DOHH2 (cell line): ENCODE results near the gene ATP5MC2.
"Not testable (repeated sequence)": the region's sequence is repeated elsewhere in the genome, so short reads cannot be mapped to it uniquely, and the experiment has no call there.

Source experiments
- H3F3A ChIP-seq: fragments of 200-600 bp; sonication (generic), shearing (Covaris generic); 2 replicates; pipeline ENCODE4 v1.6.0; 2016; ENCODE audit warnings: antibody characterized with exemption, mild to moderate bottlenecking; ENCODE audit not compliant: control insufficient read depth, insufficient read depth
- H3K27ac ChIP-seq: fragments of 200-600 bp; sonication (generic); 2 replicates; pipeline ENCODE4 v1.5.1; 2014; ENCODE audit warnings: low read depth, mild to moderate bottlenecking, low read length, moderate library complexity
- H3K27me3 ChIP-seq: fragments of 200-600 bp; sonication (generic); 2 replicates; pipeline ENCODE4 v1.6.1; 2014; ENCODE audit warnings: mild to moderate bottlenecking, low read length, mixed read lengths; ENCODE audit not compliant: control insufficient read depth
- H3K36me3 ChIP-seq: fragments of 200-600 bp; sonication (generic); 2 replicates; pipeline ENCODE4 v1.6.1; 2014; ENCODE audit warnings: mild to moderate bottlenecking, low read length, moderate library complexity, mixed read lengths; ENCODE audit not compliant: control insufficient read depth
- H3K4me1 ChIP-seq: fragments of 200-600 bp; sonication (generic); 2 replicates; pipeline ENCODE4 v1.6.1; 2014; ENCODE audit warnings: mild to moderate bottlenecking, low read length, mixed read lengths; ENCODE audit not compliant: control insufficient read depth
- H3K4me2 ChIP-seq: fragments of 200-600 bp; sonication (generic); 2 replicates; pipeline ENCODE4 v1.6.0; 2014; ENCODE audit warnings: mild to moderate bottlenecking, low read length, moderate library complexity
- H3K4me3 ChIP-seq: fragments of 200-600 bp; sonication (generic); 2 replicates; pipeline ENCODE4 v1.5.1; 2014; ENCODE audit warnings: mild to moderate bottlenecking, low read length, mixed read lengths
- H3K79me2 ChIP-seq: fragments of 200-600 bp; sonication (generic); 2 replicates; pipeline ENCODE4 v1.6.1; 2014; ENCODE audit warnings: mild to moderate bottlenecking, low read length, mixed read lengths; ENCODE audit not compliant: control insufficient read depth
- H3K9me2 ChIP-seq: fragments of 200-600 bp; sonication (generic); replicated peaks from 2 replicates; pipeline ENCODE4 v1.6.1; 2014; ENCODE audit warnings: mild to moderate bottlenecking, low read length, mixed read lengths; ENCODE audit not compliant: control insufficient read depth
- H3K9me3 ChIP-seq: fragments of 200-600 bp; sonication (generic); 2 replicates; pipeline ENCODE4 v1.6.1; 2014; ENCODE audit warnings: antibody characterized with exemption, low read length, mixed read lengths; ENCODE audit not compliant: control insufficient read depth, insufficient read depth
- H4K20me1 ChIP-seq: fragments of 200-600 bp; sonication (generic); 2 replicates; pipeline ENCODE4 v1.6.0; 2014; ENCODE audit warnings: low read depth, mild to moderate bottlenecking, antibody characterized with exemption, low read length, moderate library complexity; ENCODE audit not compliant: control insufficient read depth, insufficient read depth
- EZH2phosphoT487 ChIP-seq: fragments of 200-600 bp; sonication (generic); IDR thresholded peaks from 2 replicates; pipeline ENCODE4 v1.6.1; 2017; ENCODE audit warnings: borderline replicate concordance, mild to moderate bottlenecking, antibody characterized with exemption, low read length, moderate library complexity, mixed read lengths
- TF ChIP-seq, protein P1 (sequence below): fragments of 200-600 bp; sonication (generic); IDR thresholded peaks from one replicate; pipeline ENCODE4 v1.5.1; 2014; ENCODE audit warnings: antibody characterized with exemption, mild to moderate bottlenecking, low read depth, low read length; ENCODE audit not compliant: poor library complexity, severe bottlenecking

Gene ATP5MC2

GRCh38 chr12:53684654-53685220 lies 8.9 kb upstream of the ATP5MC2 start:
- H3K4me2 ChIP-seq, result no peak overlapping the region
- H3K27ac ChIP-seq, result no peak overlapping the region
- no peaks in the 10 kb centered on the region for H3K4me1 ChIP-seq
- H3K9me2 ChIP-seq, result no peaks in the 10 kb centered on the region
- no peaks in the 10 kb centered on the region for H3K27me3 ChIP-seq
- H3F3A ChIP-seq, result no peaks in the 10 kb centered on the region
- no peak overlapping the region for H3K4me3 ChIP-seq
- TF ChIP-seq, protein P1, sequence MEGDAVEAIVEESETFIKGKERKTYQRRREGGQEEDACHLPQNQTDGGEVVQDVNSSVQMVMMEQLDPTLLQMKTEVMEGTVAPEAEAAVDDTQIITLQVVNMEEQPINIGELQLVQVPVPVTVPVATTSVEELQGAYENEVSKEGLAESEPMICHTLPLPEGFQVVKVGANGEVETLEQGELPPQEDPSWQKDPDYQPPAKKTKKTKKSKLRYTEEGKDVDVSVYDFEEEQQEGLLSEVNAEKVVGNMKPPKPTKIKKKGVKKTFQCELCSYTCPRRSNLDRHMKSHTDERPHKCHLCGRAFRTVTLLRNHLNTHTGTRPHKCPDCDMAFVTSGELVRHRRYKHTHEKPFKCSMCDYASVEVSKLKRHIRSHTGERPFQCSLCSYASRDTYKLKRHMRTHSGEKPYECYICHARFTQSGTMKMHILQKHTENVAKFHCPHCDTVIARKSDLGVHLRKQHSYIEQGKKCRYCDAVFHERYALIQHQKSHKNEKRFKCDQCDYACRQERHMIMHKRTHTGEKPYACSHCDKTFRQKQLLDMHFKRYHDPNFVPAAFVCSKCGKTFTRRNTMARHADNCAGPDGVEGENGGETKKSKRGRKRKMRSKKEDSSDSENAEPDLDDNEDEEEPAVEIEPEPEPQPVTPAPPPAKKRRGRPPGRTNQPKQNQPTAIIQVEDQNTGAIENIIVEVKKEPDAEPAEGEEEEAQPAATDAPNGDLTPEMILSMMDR, result no peak
- no peak for TF ChIP-seq EZH2phosphoT487
- H3K9me3 ChIP-seq, result no peaks in the 10 kb centered on the region
- no peaks in the 10 kb centered on the region for H3K79me2 ChIP-seq
- no peaks in the 10 kb centered on the region for H4K20me1 ChIP-seq
- H3K36me3 ChIP-seq, result no peaks in the 10 kb centered on the region

DNA sequence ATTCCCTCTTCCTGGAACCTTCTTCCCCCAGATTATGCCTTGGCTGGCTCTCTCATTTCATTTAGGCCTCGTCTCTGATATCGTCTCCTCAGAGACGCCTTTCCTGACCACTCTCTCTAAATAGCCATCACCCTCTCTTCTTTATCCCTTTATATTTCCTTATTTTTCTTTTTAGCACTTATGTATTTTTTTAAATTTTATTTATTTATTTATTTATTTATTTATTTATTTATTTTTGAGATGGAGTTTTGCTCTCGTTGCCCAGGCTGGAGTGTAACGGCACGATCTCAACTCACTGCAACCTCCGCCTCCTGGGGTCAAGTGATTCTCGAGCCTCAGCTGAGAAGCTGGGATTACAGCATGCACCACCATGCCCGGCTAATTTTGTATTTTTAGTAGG lies 8.1 kb upstream of the ATP5MC2 start:
- Histone ChIP-seq H3K4me1 (no peaks in the 10 kb centered on the region), H3K9me2 (no peaks in the 10 kb centered on the region), H3K36me3 (no peaks in the 10 kb centered on the region), H3K79me2 (no peaks in the 10 kb centered on the region), H3K4me2 (no peak overlapping the region), H3K4me3 (no peak overlapping the region), H3K27ac (no peak overlapping the region), H3K27me3 (peaks cover 7% of the 10 kb centered on the region), H4K20me1 (no peaks in the 10 kb centered on the region), H3K9me3 (no peaks in the 10 kb centered on the region), H3F3A (no peaks in the 10 kb centered on the region)
- TF ChIP-seq, protein P1, result no peak
- TF ChIP-seq EZH2phosphoT487, result no peak

DNA sequence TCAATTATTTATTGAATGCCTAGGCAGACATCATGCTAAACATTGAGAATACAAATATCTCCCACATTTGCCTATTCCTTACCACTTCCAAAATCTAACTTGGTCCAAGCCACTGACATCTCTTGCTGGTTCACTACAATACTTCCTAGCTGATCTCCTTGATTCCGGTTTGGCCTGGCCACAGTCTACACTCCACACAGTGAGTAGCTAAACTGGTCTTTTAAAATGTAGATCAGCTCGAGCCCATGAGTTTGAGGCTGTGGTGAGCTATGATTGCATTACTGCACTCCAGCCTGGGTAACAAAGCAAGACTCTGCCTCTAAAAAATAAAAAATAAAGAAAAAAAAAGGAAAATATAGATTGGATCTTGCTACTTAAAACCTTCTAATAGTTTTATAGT lies 7.6 kb upstream of the ATP5MC2 start:
- Histone ChIP-seq H3K4me2 (no peak overlapping the region), H3F3A (no peaks in the 10 kb centered on the region), H3K27ac (no peak overlapping the region), H3K4me3 (no peak overlapping the region), H4K20me1 (no peaks in the 10 kb centered on the region), H3K9me3 (no peaks in the 10 kb centered on the region), H3K9me2 (no peaks in the 10 kb centered on the region), H3K79me2 (no peaks in the 10 kb centered on the region), H3K36me3 (no peaks in the 10 kb centered on the region), H3K4me1 (no peaks in the 10 kb centered on the region), H3K27me3 (peaks cover 12% of the 10 kb centered on the region)
- TF ChIP-seq EZH2phosphoT487, result no peak
- TF ChIP-seq, protein P1, result no peak

- not testable (repeated sequence) for H3K9me2 ChIP-seq, H3K9me3 ChIP-seq, H4K20me1 ChIP-seq, H3K27ac ChIP-seq, H3K4me2 ChIP-seq, H3K79me2 ChIP-seq, H3F3A ChIP-seq, H3K4me3 ChIP-seq, H3K36me3 ChIP-seq
- Histone ChIP-seq H3K27me3 (peaks cover 28% of the 10 kb centered on the region), H3K4me1 (peaks cover 20% of the 10 kb centered on the region)
These were observed 4.2 kb upstream of the ATP5MC2 start for GRCh38 chr12:53680061-53680460.
